ENCODE measurements around the gene PRDM10.

The PRDM10 gene

GRCh38 chr11:130002846-130003716 is 446 bp upstream of the PRDM10 start:
- H3K36me3 Mint-ChIP-seq (ENCODE audit: insufficient read depth): peaks cover 14% of the 10 kb centered on the region
- peaks cover 31% of the 10 kb centered on the region for H3K4me1 Mint-ChIP-seq
- H3K27ac Mint-ChIP-seq (ENCODE audit: low read depth): peak overlapping the region; percentile 100
- DNase-seq (ENCODE audit: low spot score in 2 of 2) (peak in 1 of 2 donors; percentile 92), ATAC-seq (replicated peaks; ENCODE audit: extremely low read depth, poor library complexity, severe bottlenecking) (peak; percentile 79)
- peak overlapping the region; percentile 96 for H3K4me3 Mint-ChIP-seq
- H3K27me3 Mint-ChIP-seq: peaks cover 3% of the 10 kb centered on the region
- H3K9me3 Mint-ChIP-seq: no peaks in the 10 kb centered on the region

GRCh38 chr11:130001461-130002351 is 929 bp downstream of the PRDM10 start:
- H3K9me3 Mint-ChIP-seq: no peaks in the 10 kb centered on the region
- H3K4me1 Mint-ChIP-seq: peaks cover 38% of the 10 kb centered on the region
- H3K36me3 Mint-ChIP-seq (ENCODE audit: insufficient read depth): peaks cover 16% of the 10 kb centered on the region

GRCh38 chr11:130000552-130001176 is 2.0 kb downstream of the PRDM10 start:
- Mint-ChIP-seq H3K36me3 (ENCODE audit: insufficient read depth) (peaks cover 18% of the 10 kb centered on the region), H3K9me3 (no peaks in the 10 kb centered on the region), H3K27ac (ENCODE audit: low read depth) (peak overlapping the region; percentile 81), H3K27me3 (no peaks in the 10 kb centered on the region), H3K4me1 (peaks cover 45% of the 10 kb centered on the region), H3K4me3 (peak overlapping the region; percentile 91)
- DNase-seq (ENCODE audit: low spot score in 2 of 2) (no peak), ATAC-seq (replicated peaks; ENCODE audit: extremely low read depth, poor library complexity, severe bottlenecking) (no peak)

More at GRCh38 chr11:130001461-130002351, 929 bp downstream of the PRDM10 start:
- Mint-ChIP-seq H3K4me3 (peak overlapping the region; percentile 96), H3K27ac (ENCODE audit: low read depth) (peak overlapping the region; percentile 100), H3K27me3 (no peaks in the 10 kb centered on the region)
- ATAC-seq (replicated peaks; ENCODE audit: extremely low read depth, poor library complexity, severe bottlenecking) (peak; percentile 10), DNase-seq (ENCODE audit: low spot score in 2 of 2) (peak in 1 of 2 donors; percentile 21)

GRCh38 chr11:129999407-129999806 is 3.2 kb downstream of the PRDM10 start:
- H3K4me3 Mint-ChIP-seq: peak overlapping the region; percentile 91
- H3K27me3 Mint-ChIP-seq: no peaks in the 10 kb centered on the region
- H3K4me1 Mint-ChIP-seq: peaks cover 50% of the 10 kb centered on the region
- H3K9me3 Mint-ChIP-seq: no peaks in the 10 kb centered on the region
- no peak overlapping the region for H3K27ac Mint-ChIP-seq (ENCODE audit: low read depth)
- peaks cover 18% of the 10 kb centered on the region for H3K36me3 Mint-ChIP-seq (ENCODE audit: insufficient read depth)
- ATAC-seq (replicated peaks; ENCODE audit: extremely low read depth, poor library complexity, severe bottlenecking) (no peak), DNase-seq (ENCODE audit: low spot score in 2 of 2) (no peak)

- Mint-ChIP-seq H3K9me3 (no peaks in the 10 kb centered on the region), H3K27ac (ENCODE audit: low read depth) (no peak overlapping the region), H3K36me3 (ENCODE audit: insufficient read depth) (peaks cover 18% of the 10 kb centered on the region), H3K4me1 (peaks cover 50% of the 10 kb centered on the region), H3K27me3 (no peaks in the 10 kb centered on the region), H3K4me3 (peak overlapping the region; percentile 91)
- ATAC-seq (replicated peaks; ENCODE audit: extremely low read depth, poor library complexity, severe bottlenecking) (no peak), DNase-seq (ENCODE audit: low spot score in 2 of 2) (no peak)
Measured at GRCh38 chr11:129998905-129999304, 3.7 kb downstream of the PRDM10 start.

- H3K4me3 Mint-ChIP-seq: no peak overlapping the region
- DNase-seq (ENCODE audit: low spot score in 2 of 2) (no peak), ATAC-seq (replicated peaks; ENCODE audit: extremely low read depth, poor library complexity, severe bottlenecking) (no peak)
- peaks cover 14% of the 10 kb centered on the region for H3K36me3 Mint-ChIP-seq (ENCODE audit: insufficient read depth)
- no peak overlapping the region for H3K27ac Mint-ChIP-seq (ENCODE audit: low read depth)
- H3K9me3 Mint-ChIP-seq: no peaks in the 10 kb centered on the region
- H3K27me3 Mint-ChIP-seq: no peaks in the 10 kb centered on the region
- peaks cover 52% of the 10 kb centered on the region for H3K4me1 Mint-ChIP-seq
Measured at GRCh38 chr11:129998107-129998506, 4.5 kb downstream of the PRDM10 start.

GRCh38 chr11:129997513-129997912 is 5.1 kb downstream of the PRDM10 start:
- Mint-ChIP-seq H3K36me3 (ENCODE audit: insufficient read depth) (peaks cover 9% of the 10 kb centered on the region), H3K4me1 (peaks cover 54% of the 10 kb centered on the region), H3K27me3 (no peaks in the 10 kb centered on the region), H3K4me3 (no peak overlapping the region), H3K9me3 (no peaks in the 10 kb centered on the region), H3K27ac (ENCODE audit: low read depth) (no peak overlapping the region)
- ATAC-seq (replicated peaks; ENCODE audit: extremely low read depth, poor library complexity, severe bottlenecking) (no peak), DNase-seq (ENCODE audit: low spot score in 2 of 2) (no peak)

- H3K36me3 Mint-ChIP-seq (ENCODE audit: insufficient read depth): peaks cover 6% of the 10 kb centered on the region
- no peak overlapping the region for H3K4me3 Mint-ChIP-seq
- H3K9me3 Mint-ChIP-seq: no peaks in the 10 kb centered on the region
- peak overlapping the region; percentile 67 for H3K27ac Mint-ChIP-seq (ENCODE audit: low read depth)
- DNase-seq (ENCODE audit: low spot score in 2 of 2): no peak
- ATAC-seq (replicated peaks; ENCODE audit: extremely low read depth, poor library complexity, severe bottlenecking): no peak
- H3K27me3 Mint-ChIP-seq: no peaks in the 10 kb centered on the region
- peaks cover 50% of the 10 kb centered on the region for H3K4me1 Mint-ChIP-seq
Measured at GRCh38 chr11:129996113-129996870, 6.3 kb downstream of the PRDM10 start.

- Mint-ChIP-seq H3K36me3 (ENCODE audit: insufficient read depth) (peaks cover 4% of the 10 kb centered on the region), H3K4me1 (peaks cover 44% of the 10 kb centered on the region), H3K27ac (ENCODE audit: low read depth) (peak overlapping the region; percentile 67), H3K4me3 (no peak overlapping the region), H3K9me3 (no peaks in the 10 kb centered on the region), H3K27me3 (no peaks in the 10 kb centered on the region)
- no peak for DNase-seq (ENCODE audit: low spot score in 2 of 2)
- ATAC-seq (replicated peaks; ENCODE audit: extremely low read depth, poor library complexity, severe bottlenecking): no peak
Measured at GRCh38 chr11:129995163-129995562, 7.5 kb downstream of the PRDM10 start.

GRCh38 chr11:129992161-129992944 is 10.3 kb downstream of the PRDM10 start:
- Mint-ChIP-seq H3K4me1 (peaks cover 27% of the 10 kb centered on the region), H3K27ac (ENCODE audit: low read depth) (no peak overlapping the region), H3K9me3 (no peaks in the 10 kb centered on the region), H3K27me3 (no peaks in the 10 kb centered on the region), H3K36me3 (ENCODE audit: insufficient read depth) (peaks cover 4% of the 10 kb centered on the region), H3K4me3 (no peak overlapping the region)
- DNase-seq (ENCODE audit: low spot score in 2 of 2) (no peak), ATAC-seq (replicated peaks; ENCODE audit: extremely low read depth, poor library complexity, severe bottlenecking) (peak; percentile 52)

- Mint-ChIP-seq H3K27ac (ENCODE audit: low read depth) (no peak overlapping the region), H3K4me3 (no peak overlapping the region), H3K27me3 (no peaks in the 10 kb centered on the region), H3K9me3 (no peaks in the 10 kb centered on the region), H3K36me3 (ENCODE audit: insufficient read depth) (no peaks in the 10 kb centered on the region), H3K4me1 (peaks cover 17% of the 10 kb centered on the region)
- DNase-seq (ENCODE audit: low spot score in 2 of 2): no peak
- no peak for ATAC-seq (replicated peaks; ENCODE audit: extremely low read depth, poor library complexity, severe bottlenecking)
Measured at GRCh38 chr11:129989149-129989813, 13.4 kb downstream of the PRDM10 start.
